K562 (cell line): Measurements from ENCODE around the gene NNAT. TPM values are rescaled to one million over a fixed set of nuclear protein-coding genes. Genes with fewer than 3 reads are reported as not detected.

ENCODE experiments used
- ATAC-seq: fragments of 200-7000 bp; cut with Tn5 transposase; 3 replicates; pipeline ENCODE4 v1.9.1; 2020; ENCODE audit warnings: moderate library complexity
- BruUV-seq: library from RNA; stranded (reverse); fragments of 400-500 nt; replicated peaks from 2 replicates; lab custom pipeline; 2021; lab: Mats Ljungman, UMichigan
- CTCF ChIA-PET: fragments of 300-600 bp; formaldehyde crosslinking; extraction: SDS; loops from one replicate; lab custom pipeline; 2021; ENCODE audit warnings: low intra/inter-chr PET ratio; lab: Yijun Ruan, JAX
- POLR2A ChIA-PET: fragments of 300-600, 350-650 bp; sonication (Branson Sonifier 250); formaldehyde crosslinking; extraction: SDS; loops from one replicate; lab custom pipeline; 2021; ENCODE audit warnings: antibody characterized with exemption, inconsistent platforms; lab: Yijun Ruan, JAX
- DNase-seq, 4 experiments: peaks; one replicate each; pipeline versions ENCODE4 v3.0.0 to v3.0.0-alpha.2; 2011 to 2018; ENCODE audit warnings: low spot score in 3 of 4, mixed read lengths in 3 of 4; ENCODE audit errors: extremely low read depth in 1 of 4
- FAIRE-seq: peaks from 2 replicates; lab custom pipeline; 2011; peaks lifted over from hg19 to GRCh38; lab: Jason Lieb, UNC
- H2AFZ ChIP-seq: 2 replicates; pipeline ENCODE4 v1.6.0; 2011; ENCODE audit warnings: low read depth, low read length, control low read depth, inconsistent platforms
- H3K27ac ChIP-seq: fragments of 200-600 bp; 3 replicates; pipeline ENCODE4 v1.8.0; 2011; ENCODE audit warnings: low read depth, mild to moderate bottlenecking, control low read depth, inconsistent platforms, low read length, moderate library complexity, mixed read lengths; ENCODE audit errors: extremely low read depth
- H3K27me3 ChIP-seq, 2 experiments: fragments of 300-600 bp in 1 of 2; 2 replicates in 1 of 2; 3 replicates in 1 of 2; pipeline versions ENCODE4 v1.6.0 to v1.8.0; 2011; ENCODE audit warnings: inconsistent platforms in 2 of 2, low read length in 2 of 2, mild to moderate bottlenecking in 1 of 2, mixed read lengths in 1 of 2, moderate library complexity in 1 of 2; ENCODE audit not compliant: control insufficient read depth in 2 of 2, insufficient read depth in 2 of 2
- H3K36me3 ChIP-seq: fragments of 300-600 bp; 3 replicates; pipeline ENCODE4 v1.8.0; 2011; ENCODE audit warnings: mild to moderate bottlenecking, low read length, inconsistent platforms; ENCODE audit not compliant: control insufficient read depth, insufficient read depth
- H3K4me1 ChIP-seq, 2 experiments: fragments of 200-600 bp in 1 of 2; replicated peaks in 1 of 2; 2 replicates in 1 of 2; 3 replicates in 1 of 2; pipeline versions ENCODE4 v1.5.1 to v1.8.0; 2011; ENCODE audit warnings: inconsistent platforms in 2 of 2, low read length in 2 of 2, mild to moderate bottlenecking in 1 of 2, mixed read lengths in 1 of 2, moderate library complexity in 1 of 2; ENCODE audit not compliant: control insufficient read depth in 2 of 2, insufficient read depth in 2 of 2
- H3K4me2 ChIP-seq: 2 replicates; pipeline ENCODE4 v1.6.1; 2011; ENCODE audit warnings: low read length, control low read depth, inconsistent platforms, mixed read lengths; ENCODE audit not compliant: insufficient read depth
- H3K4me3 ChIP-seq: fragments of 200-600 bp; sonication (generic), shearing (Covaris generic); 2 replicates; pipeline ENCODE4 v1.5.1; 2016; ENCODE audit warnings: control low read depth, inconsistent platforms
- H3K79me2 ChIP-seq: fragments of 200-600 bp; 3 replicates; pipeline ENCODE4 v1.8.0; 2011; ENCODE audit warnings: low read length, inconsistent platforms; ENCODE audit not compliant: control insufficient read depth, insufficient read depth
- H3K9ac ChIP-seq, 2 experiments: 2 replicates each; pipeline versions ENCODE4 v1.6.0 to v1.6.1; 2011; ENCODE audit warnings: low read depth in 2 of 2, low read length in 2 of 2, control low read depth in 1 of 2, inconsistent platforms in 1 of 2, mild to moderate bottlenecking in 1 of 2, mixed read lengths in 1 of 2; ENCODE audit not compliant: insufficient read depth in 1 of 2
- H3K9me1 ChIP-seq: one replicate; pipeline ENCODE4 v1.6.0; 2011; ENCODE audit warnings: inconsistent platforms, mild to moderate bottlenecking, low read length, moderate library complexity; ENCODE audit not compliant: control insufficient read depth, insufficient read depth
- H3K9me3 ChIP-seq: replicated peaks from 2 replicates; pipeline ENCODE4 v1.5.1; 2011; ENCODE audit warnings: low read depth, low read length, inconsistent platforms; ENCODE audit not compliant: control insufficient read depth, insufficient read depth
- H4K20me1 ChIP-seq: replicated peaks from 2 replicates; pipeline ENCODE4 v1.6.1; 2011; ENCODE audit warnings: low read length, inconsistent platforms, mixed read lengths; ENCODE audit not compliant: control insufficient read depth, insufficient read depth
- ARID3B ChIP-seq: fragments of 250-450 bp; sonication (Bioruptor Pico); IDR thresholded peaks from 2 replicates; pipeline ENCODE4 v1.4.0; 2020; ENCODE audit warnings: borderline replicate concordance
- FOXJ3 ChIP-seq: sonication (generic); formaldehyde crosslinking; IDR thresholded peaks from 2 replicates; pipeline ENCODE4 v1.4.0; 2020; ENCODE audit warnings: mild to moderate bottlenecking, missing genetic modification reagents
- GTF2F1 ChIP-seq: IDR thresholded peaks from 2 replicates; pipeline ENCODE4 v1.6.1; 2011; ENCODE audit warnings: low read depth, low read length, improper control_type of control experiment
- KDM4B ChIP-seq, 2 experiments: fragments of 450-650 bp in 1 of 2; sonication (generic) in 1 of 2; IDR thresholded peaks; 2 replicates each; pipeline ENCODE4 v1.6.1; 2016 to 2017; ENCODE audit warnings: borderline replicate concordance in 2 of 2, antibody characterized with exemption in 1 of 2, low read depth in 1 of 2, mild to moderate bottlenecking in 1 of 2
- MTF1 ChIP-seq: fragments of 250-450 bp; sonication (Bioruptor Pico); IDR thresholded peaks from 2 replicates; pipeline ENCODE4 v1.9.0; 2021; ENCODE audit warnings: moderate library complexity, mild to moderate bottlenecking, inconsistent platforms, borderline replicate concordance
- NCOA2 ChIP-seq, 2 experiments: fragments of 450-650 bp; IDR thresholded peaks; 2 replicates each; pipeline ENCODE4 v1.6.1; 2018; ENCODE audit warnings: mild to moderate bottlenecking in 2 of 2, moderate library complexity in 1 of 2; ENCODE audit not compliant: partially characterized antibody in 2 of 2
- NR0B1 ChIP-seq: fragments of 450-650 bp; IDR thresholded peaks from one replicate; pipeline ENCODE4 v1.6.1; 2018; ENCODE audit warnings: mild to moderate bottlenecking, moderate library complexity; ENCODE audit not compliant: partially characterized antibody
- NR2F6 ChIP-seq: fragments of 450-650 bp; formaldehyde crosslinking; IDR thresholded peaks from 2 replicates; pipeline ENCODE4 v1.4.0; 2020; ENCODE audit warnings: mild to moderate bottlenecking
- RBM14 ChIP-seq: fragments of 200-400 bp; formaldehyde crosslinking; IDR thresholded peaks from 2 replicates; pipeline ENCODE4 v1.6.1; 2018; ENCODE audit warnings: low read depth, mild to moderate bottlenecking, low read length, moderate library complexity, borderline replicate concordance; ENCODE audit not compliant: insufficient read depth
- RFX5 ChIP-seq: IDR thresholded peaks from 2 replicates; pipeline ENCODE4 v1.6.1; 2011; ENCODE audit warnings: low read depth, mild to moderate bottlenecking, improper control_type of control experiment, low read length
- SMAD1 ChIP-seq: fragments of 150-350 bp; IDR thresholded peaks from 2 replicates; pipeline ENCODE4 v1.6.1; 2014; ENCODE audit warnings: low read length, low read depth; ENCODE audit not compliant: partially characterized antibody
- SMARCC2 ChIP-seq: fragments of 450-650 bp; IDR thresholded peaks from 2 replicates; pipeline ENCODE4 v1.6.1; 2017; ENCODE audit warnings: antibody characterized with exemption, moderate library complexity, mild to moderate bottlenecking, low read depth
- SNAPC5 ChIP-seq: fragments of 250-450 bp; sonication (Bioruptor Pico); IDR thresholded peaks from 2 replicates; pipeline ENCODE4 v1.8.0; 2021; ENCODE audit warnings: moderate library complexity, mild to moderate bottlenecking, inconsistent platforms
- TEAD2 ChIP-seq: fragments of 450-650 bp; IDR thresholded peaks from 2 replicates; pipeline ENCODE4 v1.6.1; 2016; ENCODE audit warnings: missing genetic modification characterization, control low read depth, missing compliant biosample characterization
- ZBTB17 ChIP-seq: fragments of 450-650 bp; formaldehyde crosslinking; IDR thresholded peaks from 2 replicates; pipeline ENCODE4 v1.4.0; 2020; ENCODE audit warnings: mild to moderate bottlenecking
- ZBTB8A ChIP-seq: fragments of 450-650 bp; IDR thresholded peaks from 2 replicates; pipeline ENCODE4 v1.6.1; 2018; ENCODE audit warnings: mild to moderate bottlenecking, moderate library complexity; ENCODE audit not compliant: partially characterized antibody
- ZFP1 ChIP-seq: fragments of 450-650 bp; formaldehyde crosslinking; IDR thresholded peaks from 2 replicates; pipeline ENCODE4 v1.4.0; 2020; ENCODE audit warnings: mild to moderate bottlenecking, mixed read lengths
- WGBS: fragments of 100-300 bp; shearing (Covaris generic); methylation state at CpG from one replicate; pipeline ENCODE4 v1.1.6; 2016; ENCODE audit warnings: low coverage, mixed read lengths; ENCODE audit not compliant: insufficient coverage; ENCODE audit errors: missing lambda C conversion rate; 5-methylcytosine and 5-hydroxymethylcytosine counted together
- in situ Hi-C: fragments of 300-500 bp; cut with MboI; formaldehyde crosslinking; loops from 4 replicates; pipeline ENCODE4 v1.15.0; 2018; ENCODE audit warnings: inconsistent platforms, mixed read lengths
- intact Hi-C: fragments of 100-400 bp; cut with micrococcal nuclease; formaldehyde crosslinking; loops from 2 replicates; pipeline ENCODE4 v1.14.2; 2022
- polyA plus RNA-seq, 8 experiments: library from polyadenylated mRNA; depleted of rRNA in 4 of 8; stranded (reverse) in 5 of 8; unstranded in 3 of 8; fragments of >200 nt; fragmentation: Nextera tagmentation in 2 of 8; fragmentation: Illumina TruSeq in 1 of 8; extraction: Ambion mirVana in 2 of 8; extraction: Trizol in 1 of 8; gene quantifications; 2 replicates each; pipeline versions ENCODE4 v1.2.1 to v1.2.3, GENCODE V29; 2011 to 2014; ENCODE audit warnings: inconsistent platforms in 1 of 8, missing spikeins in 1 of 8
- total RNA-seq, 7 experiments: library from RNA; depleted of rRNA in 6 of 7; stranded (reverse); fragments of >200 nt in 6 of 7; fragmentation: Illumina TruSeq in 2 of 7; extraction: Trizol in 2 of 7; gene quantifications; 2 replicates each; pipeline versions ENCODE4 v1.2.1 to v1.2.3, GENCODE V29; 2011 to 2021; ENCODE audit warnings: low replicate concordance in 1 of 7

The NNAT gene
- total and polyA plus RNA-seq, 9 of the 15 experiments (the other 6 are each of a cell fraction or from before 2014, with no cell fraction given) = 0.13 TPM; not detected in 8

- no peak for DNase-seq
- H2AFZ ChIP-seq = no peak overlapping the region
- no peak overlapping the region for H3K4me2 ChIP-seq
- H4K20me1 ChIP-seq = peaks cover 6% of the 10 kb centered on the region; the same call in 1 of the 2 replicates
- no peaks in the 10 kb centered on the region for H3K9me1 ChIP-seq
- H3K4me3 ChIP-seq = no peak overlapping the region
- H3K36me3 ChIP-seq = peaks cover 16% of the 10 kb centered on the region; the same call in 1 of the 3 replicates
- no peak for TF ChIP-seq NR0B1
- TF ChIP-seq ZFP1 (CRISPR knock-in tag) = no peak
- no peak for TF ChIP-seq NCOA2 (IDR thresholded peaks at IDR 0.05; ENCODE audit: partially characterized antibody in 2 of 2)
- no peak for TF ChIP-seq MTF1 (CRISPR knock-in tag)
- TF ChIP-seq NR2F6 = no peak
- no peak for TF ChIP-seq KDM4B (IDR thresholded peaks at IDR 0.05; ENCODE audit: borderline replicate concordance in 2 of 2, low read depth in 1 of 2)
- no peak for TF ChIP-seq SNAPC5 (CRISPR knock-in tag)
- no peak for TF ChIP-seq RBM14
- no peak for TF ChIP-seq SMARCC2
- TF ChIP-seq ZBTB8A = no peak
- TF ChIP-seq RFX5 = no peak
- TF ChIP-seq GTF2F1 = no peak
- TF ChIP-seq FOXJ3 (CRISPR knock-in tag) = no peak
- no peak for TF ChIP-seq ZBTB17 (CRISPR knock-in tag)
- TF ChIP-seq SMAD1 = no peak
- TF ChIP-seq TEAD2 (tag) = no peak
- no peak for TF ChIP-seq ARID3B (CRISPR knock-in tag)
- TF ChIP-seq, all 486 proteins: peak for 0
- FAIRE-seq (no peak), ATAC-seq (no peak)
- 88% methylated on average over 4 of the region's 4 CpGs for WGBS
- no peak overlapping the region for H3K27ac ChIP-seq
- H3K9ac ChIP-seq = no peak overlapping the region
- no TSS peak for BruUV-seq
- no peaks in the 10 kb centered on the region for H3K4me1 ChIP-seq
- H3K27me3 ChIP-seq = no peaks in the 10 kb centered on the region
- POLR2A ChIA-PET = interaction anchor here (0.6 to 0.7 kb wide), 3 partner anchors 9 to 50 kb away, joined by 3 to 7 read pairs (median 4); partner anchors contain the start of gene BLCAP
- intact Hi-C loops (no loop called here), in situ Hi-C loops (no loop called here)
- H3K79me2 ChIP-seq = no peaks in the 10 kb centered on the region; the same call in 2 of the 3 replicates
- CTCF ChIA-PET = no interaction called here
- no peaks in the 10 kb centered on the region for H3K9me3 ChIP-seq
Observed at GRCh38 chr20:37513779-37514359, 7.2 kb upstream of the NNAT start.
